Gastroesophageal sphincter (tissue), 4 donors: ENCODE data around the gene MYH11. TPM values are rescaled to one million over a fixed set of nuclear protein-coding genes. Genes with fewer than 3 reads are reported as not detected.
"Not testable (repeated sequence)": the region's sequence is repeated elsewhere in the genome, so short reads cannot be mapped to it uniquely, and the experiment has no call there.

Experiments used
- ATAC-seq: fragments of 150-250 bp; one replicate; pipeline ENCODE4 v1.9.1; 2016; ENCODE audit warnings: mild to moderate bottlenecking, moderate library complexity
- H3K27ac ChIP-seq, 4 donors: fragments of 200-600 bp; sonication (generic) in 3 of 4; 1 replicate in 3 of 4; 2 replicates in 1 of 4; pipeline ENCODE4 v1.5.1; 2016 to 2019
- H3K27me3 ChIP-seq: fragments of 200-600 bp; sonication (generic); one replicate; pipeline ENCODE4 v1.5.1; 2019
- H3K36me3 ChIP-seq, 2 donors: fragments of 200-600 bp; sonication (generic); one replicate each; pipeline ENCODE4 v1.5.1; 2019; ENCODE audit warnings: control low read depth in 1 of 2
- H3K4me1 ChIP-seq, 3 donors: fragments of 200-600 bp; sonication (generic); 1 replicate in 2 of 3; 2 replicates in 1 of 3; pipeline ENCODE4 v1.5.1; 2016 to 2019; ENCODE audit warnings: control low read depth in 2 of 3
- H3K4me3 ChIP-seq, 2 donors: fragments of 200-600 bp; sonication (generic); one replicate each; pipeline ENCODE4 v1.5.1; 2019; ENCODE audit warnings: mild to moderate bottlenecking in 1 of 2, moderate library complexity in 1 of 2
- H3K9me3 ChIP-seq, 3 donors: fragments of 200-600 bp; sonication (generic); one replicate each; pipeline ENCODE4 v1.5.1; 2017 to 2019; ENCODE audit warnings: control low read depth in 2 of 3
- CTCF ChIP-seq, 4 experiments: fragments of 200-600 bp in 2 of 4; fragments of 450-650 bp in 2 of 4; sonication (generic) in 1 of 4; IDR thresholded peaks; one replicate each; pipeline ENCODE4 v1.5.1; 2017 to 2019; ENCODE audit warnings: antibody characterized with exemption in 4 of 4, mild to moderate bottlenecking in 2 of 4, moderate library complexity in 2 of 4
- EP300 ChIP-seq: sonication (generic); formaldehyde crosslinking; IDR thresholded peaks from one replicate; pipeline ENCODE4 v1.6.1; 2017; ENCODE audit warnings: antibody characterized with exemption, mild to moderate bottlenecking
- POLR2A ChIP-seq, 2 donors: fragments of 450-650 bp; IDR thresholded peaks; one replicate each; pipeline ENCODE4 v1.6.1; 2017; ENCODE audit warnings: antibody characterized with exemption in 2 of 2, mild to moderate bottlenecking in 2 of 2, moderate library complexity in 1 of 2
- POLR2AphosphoS5 ChIP-seq: sonication (generic); formaldehyde crosslinking; IDR thresholded peaks from one replicate; pipeline ENCODE4 v1.6.1; 2017; ENCODE audit warnings: antibody characterized with exemption
- WGBS, 2 donors: methylation state at CpG; one replicate each; pipeline ENCODE4 v1.1.5; 2018; ENCODE audit warnings: low coverage in 1 of 2; 5-methylcytosine and 5-hydroxymethylcytosine counted together
- total RNA-seq, 4 donors: library from RNA; depleted of rRNA; stranded (reverse); fragments of >200 nt; gene quantifications; one replicate each; pipeline ENCODE4 v1.1.0, GENCODE V29; 2016

Gene MYH11
- total RNA-seq, 4 donors from 2014 or later = 7,231 to 23,237 (median 11,307) TPM

DNA sequence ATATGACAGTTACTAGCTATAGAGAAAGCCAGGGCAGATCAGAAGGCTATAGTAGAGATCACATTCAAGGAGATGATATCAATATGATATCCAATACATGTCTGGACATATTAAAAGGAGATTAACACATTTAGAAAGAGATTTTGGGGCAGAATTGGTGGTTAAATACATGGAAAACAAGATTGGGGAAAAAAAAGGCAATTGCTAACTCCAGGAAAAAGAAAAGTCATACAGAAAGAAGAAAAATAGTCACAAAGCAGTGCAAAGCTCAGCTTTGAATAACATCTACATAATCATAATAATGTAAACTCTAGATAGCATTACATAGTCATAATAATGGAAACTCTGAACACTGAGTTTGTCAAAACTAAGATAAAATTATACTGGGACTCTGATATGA, 40.6 kb downstream of the MYH11 start:
- peaks cover 9 to 100% (median 10%) of the 10 kb centered on the region in 3 donors for H3K4me1 ChIP-seq
- no peaks in the 10 kb centered on the region for H3K27me3 ChIP-seq
- TF ChIP-seq CTCF (IDR thresholded peaks at IDR 0.05) (no peak), EP300 (no peak), POLR2A (IDR thresholded peaks at IDR 0.05) (no peak), POLR2AphosphoS5 (no peak)
- ATAC-seq = no peak
- no peaks in the 10 kb centered on the region for H3K9me3 ChIP-seq
- H3K36me3 ChIP-seq = peaks cover 0 to 74% of the 10 kb centered on the region in 2 donors
- no peak overlapping the region for H3K4me3 ChIP-seq
- H3K27ac ChIP-seq = peak overlapping the region; percentile 7 to 92 (median 72)

GRCh38 chr16:15812401-15812750, 44.5 kb downstream of the MYH11 start:
- not testable (repeated sequence) for H3K9me3 ChIP-seq, H3K4me3 ChIP-seq, H3K27me3 ChIP-seq, ATAC-seq
- Histone ChIP-seq H3K36me3 (peaks cover 0 to 52% of the 10 kb centered on the region in 2 donors), H3K4me1 (peaks cover 14 to 100% (median 26%) of the 10 kb centered on the region in 3 donors), H3K27ac (peak overlapping the region; percentile 68 to 92 (median 86))
- WGBS, 2 donors = 33% methylated on average over 3 of the region's 3 CpGs; no CpG with 5 or more reads in 1 of the 2 donors

GRCh38 chr16:15811481-15812400, 45.1 kb downstream of the MYH11 start:
- H3K27ac ChIP-seq = peak overlapping the region; percentile 36 to 92 (median 86)
- 13 to 22% methylated on average over 5 to 8 of the region's 13 CpGs for WGBS, 2 donors
- H3K36me3 ChIP-seq = peaks cover 0 to 45% of the 10 kb centered on the region in 2 donors
- peak overlapping the region; percentile 1 to 28 for H3K4me3 ChIP-seq
- ATAC-seq = peak; percentile 66
- no peaks in the 10 kb centered on the region for H3K9me3 ChIP-seq
- TF ChIP-seq POLR2AphosphoS5 = peak; percentile 89
- peak in 2 of 4 experiments; percentile 30 to 35 for TF ChIP-seq CTCF (IDR thresholded peaks at IDR 0.05)
- TF ChIP-seq POLR2A (IDR thresholded peaks at IDR 0.05) = peak in 1 of 2 donors; percentile 9
- TF ChIP-seq EP300 = no peak
- peaks cover 14 to 100% (median 26%) of the 10 kb centered on the region in 3 donors for H3K4me1 ChIP-seq
- no peaks in the 10 kb centered on the region for H3K27me3 ChIP-seq

DNA sequence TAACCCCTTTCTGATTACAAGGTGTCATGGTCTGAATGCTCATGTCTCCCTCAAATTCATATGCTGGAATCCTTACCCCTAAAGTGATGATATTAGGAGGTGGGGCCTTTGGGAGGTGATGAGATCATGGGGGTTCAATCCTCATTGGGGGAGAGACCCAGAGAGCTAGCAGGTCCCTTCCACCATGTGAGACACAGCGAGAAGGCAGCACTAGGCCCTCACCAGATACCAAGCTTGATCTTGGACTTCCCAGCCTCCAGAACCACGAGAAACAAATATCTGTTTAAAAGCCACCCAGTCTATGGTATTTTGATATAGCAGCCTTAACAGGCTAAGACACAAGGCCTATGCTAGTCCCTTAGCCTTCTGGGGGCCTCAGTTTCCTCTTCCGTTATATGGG, 45.9 kb downstream of the MYH11 start:
- H3K27ac ChIP-seq = peak overlapping the region; percentile 36 to 92 (median 86)
- 46 to 52% methylated on average over 2 of the region's 3 CpGs for WGBS, 2 donors
- H3K27me3 ChIP-seq = no peaks in the 10 kb centered on the region
- no peak for TF ChIP-seq CTCF (IDR thresholded peaks at IDR 0.05)
- TF ChIP-seq POLR2A (IDR thresholded peaks at IDR 0.05) = no peak
- no peak for TF ChIP-seq POLR2AphosphoS5
- TF ChIP-seq EP300 = no peak
- H3K36me3 ChIP-seq = peaks cover 0 to 38% of the 10 kb centered on the region in 2 donors
- ATAC-seq = no peak
- peak overlapping the region in 1 of 2 donors; percentile 28 for H3K4me3 ChIP-seq
- H3K9me3 ChIP-seq = no peaks in the 10 kb centered on the region
- peaks cover 14 to 98% (median 26%) of the 10 kb centered on the region in 3 donors for H3K4me1 ChIP-seq

GRCh38 chr16:15810411-15810810, 46.4 kb downstream of the MYH11 start:
- ATAC-seq = no peak
- TF ChIP-seq POLR2A (IDR thresholded peaks at IDR 0.05) (no peak), POLR2AphosphoS5 (no peak), CTCF (IDR thresholded peaks at IDR 0.05) (no peak), EP300 (no peak)
- Histone ChIP-seq H3K9me3 (no peaks in the 10 kb centered on the region), H3K36me3 (peaks cover 0 to 33% of the 10 kb centered on the region in 2 donors), H3K27me3 (no peaks in the 10 kb centered on the region), H3K4me1 (peaks cover 14 to 98% (median 26%) of the 10 kb centered on the region in 3 donors), H3K27ac (peak overlapping the region; percentile 36 to 92 (median 86)), H3K4me3 (peak overlapping the region in 1 of 2 donors; percentile 28)
- 0 to 20% methylated on average over 3 to 4 of the region's 4 CpGs for WGBS, 2 donors

- peaks cover 14 to 98% (median 26%) of the 10 kb centered on the region in 3 donors for H3K4me1 ChIP-seq
- not testable (repeated sequence) for ATAC-seq, H3K27me3 ChIP-seq, H3K9me3 ChIP-seq
- H3K4me3 ChIP-seq = peak overlapping the region in 1 of 2 donors; percentile 28
- H3K27ac ChIP-seq = peak overlapping the region; percentile 36 to 92 (median 86)
- WGBS, 2 donors = 33 to 60% methylated on average over 4 to 6 of the region's 7 CpGs
- peaks cover 0 to 32% of the 10 kb centered on the region in 2 donors for H3K36me3 ChIP-seq
Measured at GRCh38 chr16:15809297-15809696, 47.5 kb downstream of the MYH11 start.
